LNCAP (cell line): ENCODE measurements around the gene CDC20.

ENCODE experiments used
- CTCF ChIP-seq: fragments of 450-650 bp; IDR thresholded peaks from 2 replicates; pipeline ENCODE4 v1.5.1; 2017; ENCODE audit warnings: mild to moderate bottlenecking

CDC20 gene

GRCh38 chr1:43315481-43315880 is 43.3 kb upstream of the CDC20 start:
- TF ChIP-seq CTCF: no peak

- TF ChIP-seq CTCF: no peak
Observed at GRCh38 chr1:43315963-43316737, 42.6 kb upstream of the CDC20 start.

- no peak for TF ChIP-seq CTCF
Observed at GRCh38 chr1:43316738-43317520, 41.9 kb upstream of the CDC20 start.

- no peak for TF ChIP-seq CTCF
Observed at GRCh38 chr1:43317817-43318471, 40.8 kb upstream of the CDC20 start.

- TF ChIP-seq CTCF: no peak
Observed at GRCh38 chr1:43318831-43319230, 40.0 kb upstream of the CDC20 start.

- no peak for TF ChIP-seq CTCF
Observed at GRCh38 chr1:43319288-43319687, 39.5 kb upstream of the CDC20 start.

GRCh38 chr1:43319766-43320165 is 39.0 kb upstream of the CDC20 start:
- no peak for TF ChIP-seq CTCF
